Measurements from ENCODE around the gene KATNB1. TPM values are rescaled to one million over a fixed set of nuclear protein-coding genes. Genes with fewer than 3 reads are reported as not detected.

KATNB1 gene
- total RNA-seq, result 10 to 100 TPM in 1 of 2 donors, 1 to 10 TPM in 1; 9.9 to 16.2 TPM
- polyA plus RNA-seq, result 10 to 100 TPM in 1 of 2 donors, 1 to 10 TPM in 1; 7.0 to 15.7 TPM
- long read RNA-seq, donor 1, transcript KATNB1-201 (20 exons, 2,664 nt), result major isoform, 38 of 73 reads
- long read RNA-seq, donor 1, partial matches to known transcripts, result 15 of 73 reads
- long read RNA-seq, donor 1, other reads (novel, unspliced or antisense), result 20 of 73 reads
- long read RNA-seq, donor 2, transcript KATNB1-201 (20 exons, 2,664 nt), result major isoform, 5 of 14 reads
- long read RNA-seq, donor 2, partial matches to known transcripts, result 5 of 14 reads
- long read RNA-seq, donor 2, other reads (novel, unspliced or antisense), result 4 of 14 reads

GRCh38 chr16:57735755-57736418, at the start of gene KATNB1:
Gene KATNB1 (plus strand): TSS chr16:57735770. CDS start chr16:57737244, 1,474 bp downstream.
- DNase-seq, result no peak
- Histone ChIP-seq H3K36me3 (ENCODE audit: control insufficient read depth in 1 of 2, insufficient read depth in 2 of 2, low read length in 1 of 2) (no peaks in the 10 kb centered on the region), H3K4me1 (ENCODE audit: control insufficient read depth in 1 of 2, insufficient read depth in 2 of 2, low read length in 2 of 2) (peaks cover 0 to 3% of the 10 kb centered on the region in 2 donors), H3K9me3 (ENCODE audit: control insufficient read depth, low read length) (no peaks in the 10 kb centered on the region), H3K4me3 (ENCODE audit: low read length in 2 of 2) (peak within 1 kb of the TSS; percentile 75 to 93), H3K27ac (ENCODE audit: low read depth in 1 of 2, low read length in 2 of 2) (peak within 1 kb of the TSS in 1 of 2 donors; percentile 90), H3K27me3 (ENCODE audit: control insufficient read depth in 1 of 2, insufficient read depth in 2 of 2, low read length in 1 of 2) (no peaks in the 10 kb centered on the region)
- intact Hi-C loops (cut with DNase I), result loop anchor here in 1 of 2 donors (2.0 to 5.0 kb wide), 2 partner anchors 21 to 66 kb away; partner anchors contain the start of gene KIFC3
- 1% methylated on average over 35 of the region's 35 CpGs for WGBS, 2 donors
- no peak for ATAC-seq (ENCODE audit: low FRiP score)

GRCh38 chr16:57686577-57686976, 49.0 kb upstream of the KATNB1 start:
- Histone ChIP-seq H3K4me3 (ENCODE audit: low read length in 2 of 2) (no peak overlapping the region), H3K4me1 (ENCODE audit: control insufficient read depth in 1 of 2, insufficient read depth in 2 of 2, low read length in 2 of 2) (no peaks in the 10 kb centered on the region), H3K27me3 (ENCODE audit: control insufficient read depth in 1 of 2, insufficient read depth in 2 of 2, low read length in 1 of 2) (no peaks in the 10 kb centered on the region), H3K27ac (ENCODE audit: low read depth in 1 of 2, low read length in 2 of 2) (no peak overlapping the region), H3K36me3 (ENCODE audit: control insufficient read depth in 1 of 2, insufficient read depth in 2 of 2, low read length in 1 of 2) (no peaks in the 10 kb centered on the region), H3K9me3 (ENCODE audit: control insufficient read depth, low read length) (no peaks in the 10 kb centered on the region)
- peak in 1 of 2 donors; percentile 6 for DNase-seq
- ATAC-seq (ENCODE audit: low FRiP score), result no peak
- intact Hi-C loops (cut with DNase I), result no loop called here
- 61 to 86% methylated on average over 4 of the region's 4 CpGs for WGBS, 2 donors

- Histone ChIP-seq H3K27me3 (ENCODE audit: control insufficient read depth in 1 of 2, insufficient read depth in 2 of 2, low read length in 1 of 2) (no peaks in the 10 kb centered on the region), H3K9me3 (ENCODE audit: control insufficient read depth, low read length) (no peaks in the 10 kb centered on the region), H3K27ac (ENCODE audit: low read depth in 1 of 2, low read length in 2 of 2) (no peak overlapping the region), H3K4me3 (ENCODE audit: low read length in 2 of 2) (no peak overlapping the region), H3K36me3 (ENCODE audit: control insufficient read depth in 1 of 2, insufficient read depth in 2 of 2, low read length in 1 of 2) (no peaks in the 10 kb centered on the region), H3K4me1 (ENCODE audit: control insufficient read depth in 1 of 2, insufficient read depth in 2 of 2, low read length in 2 of 2) (no peaks in the 10 kb centered on the region)
- 87 to 88% methylated on average over 3 of the region's 3 CpGs for WGBS, 2 donors
- ATAC-seq (ENCODE audit: low FRiP score), result no peak
- peak in 1 of 2 donors; percentile 1 for DNase-seq
- intact Hi-C loops (cut with DNase I), result no loop called here
These were observed 48.1 kb upstream of the KATNB1 start for GRCh38 chr16:57687363-57687929.

GRCh38 chr16:57688487-57688986, 47.0 kb upstream of the KATNB1 start:
- H3K27ac ChIP-seq (ENCODE audit: low read depth in 1 of 2, low read length in 2 of 2), result no peak overlapping the region
- no peak overlapping the region for H3K4me3 ChIP-seq (ENCODE audit: low read length in 2 of 2)
- DNase-seq, result peak in 1 of 2 donors; percentile 6
- no peaks in the 10 kb centered on the region for H3K9me3 ChIP-seq (ENCODE audit: control insufficient read depth, low read length)
- WGBS, 2 donors, result 57 to 78% methylated on average over 4 of the region's 4 CpGs
- intact Hi-C loops (cut with DNase I), result no loop called here
- no peaks in the 10 kb centered on the region for H3K27me3 ChIP-seq (ENCODE audit: control insufficient read depth in 1 of 2, insufficient read depth in 2 of 2, low read length in 1 of 2)
- no peak for ATAC-seq (ENCODE audit: low FRiP score)
- H3K4me1 ChIP-seq (ENCODE audit: control insufficient read depth in 1 of 2, insufficient read depth in 2 of 2, low read length in 2 of 2), result no peaks in the 10 kb centered on the region
- H3K36me3 ChIP-seq (ENCODE audit: control insufficient read depth in 1 of 2, insufficient read depth in 2 of 2, low read length in 1 of 2), result no peaks in the 10 kb centered on the region

GRCh38 chr16:57688987-57689761, 46.4 kb upstream of the KATNB1 start:
- 32 to 33% methylated on average over 15 of the region's 15 CpGs for WGBS, 2 donors
- no peaks in the 10 kb centered on the region for H3K27me3 ChIP-seq (ENCODE audit: control insufficient read depth in 1 of 2, insufficient read depth in 2 of 2, low read length in 1 of 2)

GRCh38 chr16:57689762-57690558, 45.6 kb upstream of the KATNB1 start:
- ATAC-seq (ENCODE audit: low FRiP score) (no peak), DNase-seq (peak in 1 of 2 donors; percentile 27)
- Histone ChIP-seq H3K4me3 (ENCODE audit: low read length in 2 of 2) (no peak overlapping the region), H3K36me3 (ENCODE audit: control insufficient read depth in 1 of 2, insufficient read depth in 2 of 2, low read length in 1 of 2) (no peaks in the 10 kb centered on the region), H3K27me3 (ENCODE audit: control insufficient read depth in 1 of 2, insufficient read depth in 2 of 2, low read length in 1 of 2) (no peaks in the 10 kb centered on the region), H3K4me1 (ENCODE audit: control insufficient read depth in 1 of 2, insufficient read depth in 2 of 2, low read length in 2 of 2) (no peaks in the 10 kb centered on the region), H3K9me3 (ENCODE audit: control insufficient read depth, low read length) (no peaks in the 10 kb centered on the region), H3K27ac (ENCODE audit: low read depth in 1 of 2, low read length in 2 of 2) (no peak overlapping the region)
- intact Hi-C loops (cut with DNase I), result no loop called here
- WGBS, 2 donors, result 51 to 53% methylated on average over 13 of the region's 13 CpGs

More at GRCh38 chr16:57688987-57689761, 46.4 kb upstream of the KATNB1 start:
- H3K4me1 ChIP-seq (ENCODE audit: control insufficient read depth in 1 of 2, insufficient read depth in 2 of 2, low read length in 2 of 2), result no peaks in the 10 kb centered on the region
- no peaks in the 10 kb centered on the region for H3K36me3 ChIP-seq (ENCODE audit: control insufficient read depth in 1 of 2, insufficient read depth in 2 of 2, low read length in 1 of 2)
- H3K9me3 ChIP-seq (ENCODE audit: control insufficient read depth, low read length), result no peaks in the 10 kb centered on the region
- intact Hi-C loops (cut with DNase I), result no loop called here
- H3K4me3 ChIP-seq (ENCODE audit: low read length in 2 of 2), result no peak overlapping the region
- ATAC-seq (ENCODE audit: low FRiP score) (peak; percentile 8), DNase-seq (peak in 1 of 2 donors; percentile 21)
- H3K27ac ChIP-seq (ENCODE audit: low read depth in 1 of 2, low read length in 2 of 2), result no peak overlapping the region

- intact Hi-C loops (cut with DNase I), result no loop called here
- peak; percentile 25 to 35 for DNase-seq
These were observed 44.6 kb upstream of the KATNB1 start for GRCh38 chr16:57690782-57691471.

More at GRCh38 chr16:57690782-57691471, 44.6 kb upstream of the KATNB1 start:
- H3K4me1 ChIP-seq (ENCODE audit: control insufficient read depth in 1 of 2, insufficient read depth in 2 of 2, low read length in 2 of 2), result no peaks in the 10 kb centered on the region
- H3K27me3 ChIP-seq (ENCODE audit: control insufficient read depth in 1 of 2, insufficient read depth in 2 of 2, low read length in 1 of 2), result no peaks in the 10 kb centered on the region
- no peak for ATAC-seq (ENCODE audit: low FRiP score)
- H3K36me3 ChIP-seq (ENCODE audit: control insufficient read depth in 1 of 2, insufficient read depth in 2 of 2, low read length in 1 of 2), result no peaks in the 10 kb centered on the region
- 69% methylated on average over 4 of the region's 4 CpGs for WGBS, 2 donors
- no peaks in the 10 kb centered on the region for H3K9me3 ChIP-seq (ENCODE audit: control insufficient read depth, low read length)
- no peak overlapping the region for H3K4me3 ChIP-seq (ENCODE audit: low read length in 2 of 2)
- no peak overlapping the region for H3K27ac ChIP-seq (ENCODE audit: low read depth in 1 of 2, low read length in 2 of 2)

All from aorta (tissue), 5 donors.